T-helper 1 cell treated with Interleukin-12 subunit alpha and Interleukin-12 subunit beta and Interleukin-4 antibody, amounts not matched to agents 30 ng/mL and 1 ng/mL, for 36 hours (primary cell): ENCODE results near the gene APOO. TPM values are rescaled to one million over a fixed set of nuclear protein-coding genes. Genes with fewer than 3 reads are reported as not detected.
"Not testable (repeated sequence)": the region's sequence is repeated elsewhere in the genome, so short reads cannot be mapped to it uniquely, and the experiment has no call there.

Source experiments
- intact Hi-C: fragments of 100-400 bp; cut with micrococcal nuclease; formaldehyde crosslinking; loops from one replicate; pipeline ENCODE4 v1.15.1; 2024
- total RNA-seq: library from RNA; stranded (reverse); gene quantifications from 2 replicates; pipeline ENCODE4 v1.2.3, GENCODE V29; 2022

Gene APOO
- total RNA-seq, 1 donor from 2014 or later, result 19.8 TPM

GRCh38 chrX:23907111-23907497, 634 bp downstream of the APOO start:
- intact Hi-C loops, result loop anchor here (1.0 to 5.0 kb wide), 5 partner anchors 118 to 785 kb away; partner anchors contain the start of genes EIF2S3 and POLA1

GRCh38 chrX:23904096-23904495, 3.6 kb downstream of the APOO start:
- intact Hi-C loops, result loop anchor here (5.0 kb wide), 1 partner anchor 1917 kb away; no protein-coding TSS in a partner anchor

GRCh38 chrX:23902419-23902818, 5.3 kb downstream of the APOO start:
- intact Hi-C loops, result loop anchor here (1.0 to 5.0 kb wide), 6 partner anchors 118 to 1915 kb away; partner anchors contain the start of gene PRDX4

DNA sequence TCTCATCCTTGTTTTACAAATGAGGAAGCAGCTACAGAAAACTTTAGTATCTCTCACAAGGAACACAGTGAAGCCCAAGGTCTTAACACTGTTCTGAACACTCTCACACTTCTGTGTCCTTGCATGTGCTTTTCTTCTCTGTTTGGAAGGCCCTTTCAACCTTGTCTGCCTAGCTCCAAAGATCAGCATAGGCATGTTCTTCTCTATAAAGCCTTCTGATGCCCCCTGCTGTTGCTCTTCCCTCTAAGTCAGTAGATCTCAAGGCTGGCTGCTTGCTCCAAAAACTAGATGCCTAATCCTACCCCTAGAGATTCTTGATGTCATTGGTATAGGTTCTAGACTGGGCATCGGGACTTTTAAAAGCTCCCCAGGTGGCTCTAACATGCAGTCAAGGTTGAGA, 5.9 kb downstream of the APOO start:
- intact Hi-C loops, result loop anchor here (1.0 to 5.0 kb wide), 6 partner anchors 118 to 1915 kb away; partner anchors contain the start of gene PRDX4

DNA sequence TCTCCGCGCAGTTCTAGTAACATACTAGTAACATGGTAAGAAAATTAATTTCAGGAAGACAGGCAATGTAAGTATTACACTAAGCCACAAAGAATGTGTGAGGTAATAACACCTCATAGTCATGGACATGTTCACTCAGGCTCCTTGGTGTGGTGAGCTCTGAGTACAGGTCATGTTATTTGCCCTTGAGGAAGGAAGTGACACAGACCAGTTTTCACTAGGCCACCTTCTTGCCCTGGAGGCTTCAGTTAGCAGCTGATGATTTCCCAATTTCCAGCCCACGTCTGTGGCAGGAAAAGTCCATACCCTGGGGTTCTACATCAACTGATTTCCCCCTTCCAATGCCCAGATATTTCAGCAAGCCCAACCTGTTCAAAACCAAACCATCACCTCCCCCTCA, 6.7 kb downstream of the APOO start:
- intact Hi-C loops, result loop anchor here (5.0 kb wide), 1 partner anchor 1914 kb away; no protein-coding TSS in a partner anchor

DNA sequence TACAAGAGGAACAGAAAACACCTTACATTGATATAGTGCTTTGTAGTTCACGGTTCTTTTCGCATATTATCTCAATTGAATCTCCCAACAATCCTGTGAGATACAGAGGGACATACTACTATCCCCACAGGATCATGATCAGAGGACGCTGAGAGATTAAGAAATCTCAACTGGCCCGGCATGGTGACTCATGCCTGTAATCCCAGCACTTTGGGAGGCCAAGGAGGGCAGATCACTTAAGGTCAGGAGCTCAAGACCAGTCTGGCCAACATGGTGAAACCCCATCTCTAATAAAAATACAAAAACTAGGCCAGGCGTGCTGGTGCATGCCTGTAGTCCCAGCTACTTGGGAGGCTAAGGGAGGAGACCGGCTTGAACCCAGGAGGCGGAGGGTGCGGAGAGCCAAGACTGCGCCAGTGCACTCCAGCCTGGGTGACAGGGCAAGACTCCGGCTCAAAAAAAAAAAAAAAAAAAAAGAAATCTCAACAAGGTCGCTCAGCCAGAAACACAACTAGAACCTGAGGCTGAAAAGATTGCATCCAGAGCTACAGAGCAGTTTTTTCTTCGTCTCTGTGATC, 7.4 kb downstream of the APOO start:
- intact Hi-C loops, result loop anchor here (5.0 kb wide), 1 partner anchor 1913 kb away; no protein-coding TSS in a partner anchor

GRCh38 chrX:23898412-23898959, 9.3 kb downstream of the APOO start:
- intact Hi-C loops, result no loop called here

DNA sequence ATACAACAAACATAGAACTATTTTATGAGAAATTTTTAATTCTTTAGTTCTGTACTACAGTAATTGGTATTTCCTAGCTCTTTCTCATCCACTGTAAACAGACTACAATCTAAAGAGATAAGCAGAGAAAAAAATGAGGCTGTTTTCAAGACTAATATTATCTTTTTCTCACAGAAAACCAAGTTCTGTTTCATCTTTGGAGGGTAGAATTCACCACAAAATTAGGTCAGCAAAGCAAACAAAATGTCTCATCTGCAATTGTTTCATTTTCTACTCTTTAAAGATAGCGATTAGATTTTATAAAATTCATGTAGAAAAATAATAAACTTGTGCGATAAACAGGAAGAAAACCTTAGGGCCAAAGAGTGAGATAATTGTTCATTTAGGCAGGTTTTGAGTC, 10.8 kb downstream of the APOO start:
- intact Hi-C loops, result no loop called here

- intact Hi-C loops, result not testable (repeated sequence)
These were observed 11.2 kb downstream of the APOO start for GRCh38 chrX:23896539-23896938.

DNA sequence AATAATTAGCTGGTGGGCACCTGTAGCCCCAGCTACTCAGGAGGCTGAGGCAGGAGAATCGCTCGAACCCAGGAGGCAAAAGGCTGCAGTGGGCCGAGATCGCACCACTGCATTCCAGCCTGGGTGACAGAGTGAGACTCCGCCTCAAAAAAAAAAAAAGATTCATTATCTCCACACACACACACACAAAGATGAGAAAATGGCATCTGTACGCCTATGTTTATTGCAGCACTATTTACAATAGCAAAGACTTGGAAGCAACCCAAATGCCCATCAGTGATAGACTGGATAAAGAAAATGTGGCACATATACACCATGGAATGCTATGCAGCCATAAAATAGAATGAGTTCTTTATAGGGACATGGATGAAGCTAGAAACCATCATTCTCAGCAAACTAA, 12.7 kb downstream of the APOO start:
- intact Hi-C loops, result not testable (repeated sequence)

- intact Hi-C loops, result no loop called here
These were observed 16.8 kb downstream of the APOO start for GRCh38 chrX:23890933-23891332.

- intact Hi-C loops, result no loop called here
These were observed 18.7 kb downstream of the APOO start for GRCh38 chrX:23888887-23889501.

GRCh38 chrX:23887918-23888317, 19.8 kb downstream of the APOO start:
- intact Hi-C loops, result no loop called here

- intact Hi-C loops, result no loop called here
These were observed 20.3 kb downstream of the APOO start for GRCh38 chrX:23887451-23887850.

DNA sequence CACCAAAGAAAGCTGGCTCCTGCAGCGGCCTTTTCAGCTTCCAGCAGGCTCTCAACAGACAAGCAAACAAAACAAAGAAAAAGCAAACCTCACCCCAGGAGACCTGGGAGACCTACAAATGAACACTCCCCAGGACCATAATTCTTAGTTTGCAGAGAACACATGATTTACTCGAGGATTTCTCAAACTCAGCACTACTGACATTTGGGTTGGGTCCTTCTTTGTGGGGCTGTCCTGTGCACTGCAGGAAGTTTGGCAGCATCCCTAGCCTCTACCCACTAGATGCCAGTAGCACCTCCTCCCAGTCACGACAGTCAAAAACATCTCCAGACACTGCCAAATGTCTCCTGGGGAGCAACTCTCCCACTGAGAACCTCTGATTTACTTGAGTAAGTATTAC, 21.9 kb downstream of the APOO start:
- intact Hi-C loops, result no loop called here

DNA sequence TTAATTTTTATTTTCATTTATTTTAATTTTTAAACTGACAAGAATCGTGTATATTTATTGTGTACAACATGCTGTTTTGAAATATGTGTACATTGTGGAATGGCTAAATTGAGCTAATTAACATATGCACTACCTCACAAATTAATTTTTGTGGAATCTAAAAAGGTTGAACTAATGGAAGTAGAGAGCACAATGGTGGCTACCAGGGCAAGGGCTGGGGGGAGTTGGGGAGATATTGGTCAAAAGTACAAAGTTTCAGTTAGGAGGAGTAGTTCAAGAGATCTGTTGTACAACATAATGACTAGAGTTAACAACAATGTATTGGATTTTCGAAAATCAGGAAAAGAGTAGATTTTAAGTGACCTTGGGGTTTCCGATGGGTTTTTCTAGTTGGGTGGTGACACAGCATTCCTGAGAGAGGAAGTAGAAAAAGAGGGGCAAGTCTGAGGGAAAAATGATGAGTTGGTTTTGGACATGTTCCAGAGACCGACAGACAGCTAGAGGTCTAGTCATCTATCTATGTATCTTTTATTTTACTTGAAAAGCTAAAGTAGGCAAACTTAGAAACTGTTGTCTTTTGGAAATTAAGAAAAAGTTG, 23.2 kb downstream of the APOO start:
- intact Hi-C loops, result no loop called here

- intact Hi-C loops, result no loop called here
These were observed 23.9 kb downstream of the APOO start for GRCh38 chrX:23883737-23884354.

GRCh38 chrX:23879380-23880090, 28.2 kb downstream of the APOO start:
- intact Hi-C loops, result no loop called here

DNA sequence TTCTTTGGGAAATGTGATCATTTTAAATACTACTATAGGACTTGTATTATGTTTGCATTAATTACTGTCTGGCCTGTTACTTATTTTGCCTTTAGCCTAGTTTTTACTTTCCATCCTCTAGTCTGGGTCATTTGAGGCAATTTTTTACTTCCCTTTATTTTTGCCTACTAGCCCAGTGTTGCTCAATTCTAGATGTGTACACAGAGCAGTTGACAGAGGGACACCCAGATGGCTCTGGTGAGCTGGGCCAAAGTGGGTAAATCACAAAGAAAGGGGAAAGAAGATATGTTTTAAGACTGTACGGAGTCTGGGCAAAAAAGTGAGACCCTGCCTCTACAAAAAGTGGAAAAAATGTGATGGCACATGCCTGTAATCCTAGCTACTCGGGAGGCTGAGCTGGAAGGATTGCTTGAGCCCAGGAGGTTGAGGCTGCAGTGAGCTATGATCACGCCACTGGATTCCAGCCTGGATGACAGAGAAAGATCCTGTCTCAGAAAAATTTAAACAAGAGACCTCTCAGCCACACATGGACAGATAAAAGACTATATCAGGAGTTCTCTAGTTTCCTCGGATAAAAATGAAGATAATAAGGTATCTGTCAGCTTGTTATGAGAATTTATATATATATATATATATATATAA, 35.7 kb downstream of the APOO start:
- intact Hi-C loops, result no loop called here

DNA sequence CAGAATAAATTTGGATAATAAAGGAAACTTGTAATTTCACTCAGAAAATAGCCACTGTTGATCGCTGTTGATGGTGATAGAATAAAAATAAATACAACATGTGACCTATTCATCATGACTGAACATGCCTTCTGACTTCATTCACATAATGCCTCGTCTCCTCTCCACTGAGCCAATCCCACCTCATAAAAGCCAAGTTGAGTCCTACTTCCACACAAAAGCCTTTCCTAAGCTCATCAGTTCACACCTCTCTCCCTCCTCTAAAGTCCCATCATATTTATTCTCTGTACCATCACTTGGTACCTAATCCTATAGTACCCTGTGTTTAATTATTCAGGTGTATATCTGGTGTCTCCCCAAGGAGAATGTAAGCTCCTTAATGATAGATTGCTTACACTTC, 37.7 kb downstream of the APOO start:
- intact Hi-C loops, result no loop called here
